ENCODE data around the gene PTPN9. TPM values are rescaled to one million over a fixed set of nuclear protein-coding genes. Genes with fewer than 3 reads are reported as not detected.

The PTPN9 gene
- total and polyA plus RNA-seq, 4 donors: 7.1 to 32.4 (median 19.9) TPM

- Histone ChIP-seq H3K27ac (ENCODE audit: low read depth in 1 of 2, low read length in 1 of 2) (peak overlapping the region; percentile 73 to 94), H3K36me3 (ENCODE audit: control insufficient read depth in 4 of 4, insufficient read depth in 4 of 4, low read length in 4 of 4) (no peaks in the 10 kb centered on the region), H3K9ac (ENCODE audit: insufficient read depth in 1 of 2, low read length in 2 of 2) (peak overlapping the region; percentile 32 to 57), H3K4me1 (ENCODE audit: control insufficient read depth in 5 of 5, insufficient read depth in 5 of 5, low read length in 5 of 5) (peaks cover 0 to 23% (median 3%) of the 10 kb centered on the region in 5 donors), H3K4me3 (peak overlapping the region; percentile 79), H3K27me3 (ENCODE audit: control insufficient read depth in 3 of 3, insufficient read depth in 3 of 3, low read length in 2 of 3) (no peaks in the 10 kb centered on the region), H3K9me3 (ENCODE audit: control insufficient read depth in 4 of 4, insufficient read depth in 3 of 4, low read length in 3 of 4) (no peaks in the 10 kb centered on the region)
- WGBS, 2 donors: 0 to 1% methylated on average over 83 to 116 of the region's 116 CpGs
- no peak for DNase-seq
- peak; percentile 2 for ATAC-seq (ENCODE audit: insufficient read depth, low FRiP score)
- no peak for TF ChIP-seq CTCF (IDR thresholded peaks at IDR 0.05; ENCODE audit: control extremely low read depth, extremely low read depth)
Measured at GRCh38 chr15:75454471-75455378, 124.4 kb downstream of the PTPN9 start.

GRCh38 chr15:75453703-75454470 lies 125.2 kb downstream of the PTPN9 start:
- Histone ChIP-seq H3K9ac (ENCODE audit: insufficient read depth in 1 of 2, low read length in 2 of 2) (peak overlapping the region; percentile 81 to 96), H3K9me3 (ENCODE audit: control insufficient read depth in 4 of 4, insufficient read depth in 3 of 4, low read length in 3 of 4) (no peaks in the 10 kb centered on the region), H3K36me3 (ENCODE audit: control insufficient read depth in 4 of 4, insufficient read depth in 4 of 4, low read length in 4 of 4) (no peaks in the 10 kb centered on the region), H3K27me3 (ENCODE audit: control insufficient read depth in 3 of 3, insufficient read depth in 3 of 3, low read length in 2 of 3) (no peaks in the 10 kb centered on the region), H3K4me3 (peak overlapping the region; percentile 79), H3K4me1 (ENCODE audit: control insufficient read depth in 5 of 5, insufficient read depth in 5 of 5, low read length in 5 of 5) (peaks cover 0 to 31% (median 7%) of the 10 kb centered on the region in 5 donors), H3K27ac (ENCODE audit: low read depth in 1 of 2, low read length in 1 of 2) (peak overlapping the region; percentile 94 to 97)
- ATAC-seq (ENCODE audit: insufficient read depth, low FRiP score) (peak; percentile 39), DNase-seq (peak; percentile 99 to 100 (median 100))
- no peak for TF ChIP-seq CTCF (IDR thresholded peaks at IDR 0.05; ENCODE audit: control extremely low read depth, extremely low read depth)
- 0 to 1% methylated on average over 56 to 57 of the region's 57 CpGs for WGBS, 2 donors

- DNase-seq (peak; percentile 57 to 70 (median 63)), ATAC-seq (ENCODE audit: insufficient read depth, low FRiP score) (no peak)
- no peaks in the 10 kb centered on the region for H3K27me3 ChIP-seq (ENCODE audit: control insufficient read depth in 3 of 3, insufficient read depth in 3 of 3, low read length in 2 of 3)
- peak overlapping the region; percentile 90 to 97 for H3K27ac ChIP-seq (ENCODE audit: low read depth in 1 of 2, low read length in 1 of 2)
- peaks cover 0 to 33% (median 7%) of the 10 kb centered on the region in 5 donors for H3K4me1 ChIP-seq (ENCODE audit: control insufficient read depth in 5 of 5, insufficient read depth in 5 of 5, low read length in 5 of 5)
- H3K9me3 ChIP-seq (ENCODE audit: control insufficient read depth in 4 of 4, insufficient read depth in 3 of 4, low read length in 3 of 4): no peaks in the 10 kb centered on the region
- 0 to 1% methylated on average over 38 of the region's 38 CpGs for WGBS, 2 donors
- H3K4me3 ChIP-seq: peak overlapping the region; percentile 59
- H3K9ac ChIP-seq (ENCODE audit: insufficient read depth in 1 of 2, low read length in 2 of 2): peak overlapping the region; percentile 81 to 96
- no peaks in the 10 kb centered on the region for H3K36me3 ChIP-seq (ENCODE audit: control insufficient read depth in 4 of 4, insufficient read depth in 4 of 4, low read length in 4 of 4)
- TF ChIP-seq CTCF (IDR thresholded peaks at IDR 0.05; ENCODE audit: control extremely low read depth, extremely low read depth): no peak
Measured at GRCh38 chr15:75452865-75453702, 126.0 kb downstream of the PTPN9 start.

Data from lung (tissue), 12 donors.